SIG-M5 treated with dmso at 0.1 percent for 504 hours (cell line): ENCODE measurements around the gene TNP2.

Source experiments
- DNase-seq: peaks from one replicate; lab custom pipeline; 2025; ENCODE audit not compliant: unreplicated experiment; lab: John Stamatoyannopoulos, UW

Gene TNP2

GRCh38 chr16:11258553-11259492 is 10.3 kb downstream of the TNP2 start:
- DNase-seq = no peak

GRCh38 chr16:11257131-11257938 is 11.8 kb downstream of the TNP2 start:
- DNase-seq = peak; percentile 74

DNA sequence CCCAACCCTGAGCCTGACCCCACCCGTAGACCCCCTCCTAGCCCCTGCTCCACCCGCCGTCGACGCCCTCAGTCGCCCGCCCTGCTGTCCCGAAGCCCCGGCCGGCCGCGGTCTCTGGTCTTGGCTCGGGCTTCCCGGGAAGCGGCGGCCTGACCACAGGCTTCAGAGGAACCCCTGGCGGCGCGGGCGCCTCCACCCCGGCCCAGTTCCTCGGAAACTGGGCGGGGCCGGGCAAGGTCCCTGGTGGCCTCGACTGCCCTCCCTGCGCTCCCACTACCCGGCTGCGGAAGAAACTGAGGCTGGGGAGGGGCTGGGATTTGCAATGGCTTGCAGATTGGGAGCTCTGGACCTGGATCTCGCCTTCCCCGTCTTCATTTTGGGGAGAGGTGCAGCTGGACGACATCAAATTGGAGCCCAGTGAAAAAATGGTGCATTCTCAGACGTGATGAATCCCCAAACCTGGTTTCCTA is 12.4 kb downstream of the TNP2 start:
- no peak for DNase-seq

DNA sequence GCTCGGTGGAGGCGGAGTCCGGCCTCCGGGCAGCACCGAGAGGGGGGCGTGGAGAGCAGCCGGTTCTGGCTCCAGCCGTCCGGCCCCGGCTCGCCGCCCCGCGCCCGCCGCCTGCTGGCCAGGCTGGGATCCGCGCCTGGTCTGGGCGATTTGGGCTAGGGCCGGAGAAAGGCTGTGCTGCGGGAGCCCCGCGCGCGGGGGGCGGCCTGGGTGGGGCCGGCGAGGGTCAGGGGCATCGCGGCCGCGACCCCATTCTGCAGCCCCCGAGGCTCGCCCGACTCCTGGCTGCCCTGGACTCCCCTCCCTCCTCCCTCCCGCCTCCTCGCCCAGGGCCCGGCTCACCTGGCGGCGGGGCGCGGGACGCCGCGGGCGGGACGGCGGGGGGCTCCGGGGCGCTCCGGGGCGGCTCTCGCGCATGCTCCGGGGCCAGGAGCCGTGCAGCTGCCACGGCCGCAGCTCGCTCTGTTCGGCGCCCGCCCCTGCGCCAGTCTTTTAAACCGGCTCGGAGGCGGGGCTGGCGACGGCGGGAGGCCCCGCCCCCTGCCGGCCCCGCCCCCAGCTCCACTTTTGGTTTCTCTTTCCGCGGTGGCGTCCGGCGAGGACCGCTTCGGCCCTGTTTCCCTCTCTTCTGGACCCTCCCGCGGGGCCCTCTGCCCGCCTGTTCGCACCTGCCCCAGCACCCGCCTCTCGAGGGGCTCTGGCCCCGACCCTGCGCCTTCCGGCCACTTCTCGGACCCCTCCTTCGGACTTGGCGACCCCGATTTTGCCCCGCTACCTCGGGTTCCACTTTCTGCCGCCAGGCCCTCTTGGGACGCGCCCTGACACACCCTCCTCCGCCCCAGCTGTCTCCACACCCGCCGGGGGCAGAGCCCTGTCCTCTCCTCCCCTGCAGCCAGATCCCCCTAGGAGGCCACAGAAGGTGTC is 13.1 kb downstream of the TNP2 start, which contains the start of gene SOCS1:
SOCS1 (minus strand) TSS at position 468 of the 924 bp plus-strand sequence. CDS start 726 bp downstream, outside the sequence.
- DNase-seq = peak; percentile 64

GRCh38 chr16:11254913-11255736 is 14.0 kb downstream of the TNP2 start:
- DNase-seq = no peak

DNA sequence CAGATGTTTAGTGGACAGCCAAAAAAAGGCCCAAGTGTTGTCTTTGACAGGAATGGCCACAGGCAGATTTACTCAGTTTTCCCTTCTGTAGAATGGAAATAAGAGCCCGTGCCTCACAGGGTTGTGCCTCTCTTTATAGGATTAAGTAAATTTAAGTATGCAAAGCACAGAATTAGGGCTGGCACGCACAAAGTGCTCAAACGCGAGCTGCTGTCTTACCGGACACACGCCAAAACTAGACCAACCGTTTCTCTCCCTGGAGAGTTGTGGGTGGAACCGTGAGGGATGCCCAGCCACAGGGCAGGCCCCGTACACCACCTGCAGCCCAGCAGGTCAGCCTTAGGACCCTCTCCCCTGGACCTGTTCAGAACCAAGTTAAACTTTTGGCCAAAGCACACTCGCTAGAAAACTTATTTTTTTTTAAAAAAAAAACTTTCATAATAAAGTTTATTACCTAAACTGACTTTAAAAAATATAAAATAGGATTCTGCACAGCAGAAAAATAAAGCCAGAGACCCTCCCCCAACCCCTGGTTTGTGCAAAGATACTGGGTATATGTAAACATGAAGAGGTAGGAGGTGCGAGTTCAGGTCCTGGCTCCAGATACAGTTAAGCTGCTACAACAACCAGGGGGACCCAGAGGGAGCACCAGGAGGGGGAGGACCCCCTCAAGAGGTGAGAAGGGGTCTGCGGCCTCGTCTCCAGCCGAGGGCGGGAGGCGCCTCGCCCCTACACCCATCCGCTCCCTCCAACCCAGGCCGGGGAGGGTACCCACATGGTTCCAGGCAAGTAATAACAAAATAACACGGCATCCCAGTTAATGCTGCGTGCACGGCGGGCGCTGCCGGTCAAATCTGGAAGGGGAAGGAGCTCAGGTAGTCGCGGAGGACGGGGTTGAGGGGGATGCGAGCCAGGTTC is 14.9 kb downstream of the TNP2 start:
- DNase-seq = no peak

GRCh38 chr16:11253009-11253994 is 15.8 kb downstream of the TNP2 start:
- DNase-seq = no peak

DNA sequence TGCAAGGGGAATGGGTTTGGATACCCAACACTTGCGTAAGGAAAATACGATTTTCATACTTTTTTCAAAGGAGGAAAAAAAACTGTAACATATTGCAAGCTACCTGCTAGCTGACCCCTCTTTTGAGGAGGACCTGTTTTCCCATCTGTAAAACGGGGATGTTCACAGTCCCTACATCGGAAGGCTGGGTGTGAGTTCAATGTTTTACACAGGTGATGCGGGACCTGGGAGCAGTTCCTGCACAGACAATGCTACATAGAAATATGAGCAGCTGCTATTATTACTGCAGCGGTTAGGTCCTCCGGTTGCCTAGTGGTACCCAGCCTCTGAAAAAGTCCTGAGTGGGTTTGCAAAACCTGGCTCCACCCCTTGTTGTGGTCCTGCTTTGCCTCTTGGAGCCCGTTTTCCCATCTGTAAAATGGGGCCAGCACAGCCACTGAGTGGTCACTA is 16.6 kb downstream of the TNP2 start:
- DNase-seq = no peak

GRCh38 chr16:11251525-11252481 is 17.3 kb downstream of the TNP2 start:
- no peak for DNase-seq

- DNase-seq = no peak
Observed at GRCh38 chr16:11250786-11251524, 18.2 kb downstream of the TNP2 start.

DNA sequence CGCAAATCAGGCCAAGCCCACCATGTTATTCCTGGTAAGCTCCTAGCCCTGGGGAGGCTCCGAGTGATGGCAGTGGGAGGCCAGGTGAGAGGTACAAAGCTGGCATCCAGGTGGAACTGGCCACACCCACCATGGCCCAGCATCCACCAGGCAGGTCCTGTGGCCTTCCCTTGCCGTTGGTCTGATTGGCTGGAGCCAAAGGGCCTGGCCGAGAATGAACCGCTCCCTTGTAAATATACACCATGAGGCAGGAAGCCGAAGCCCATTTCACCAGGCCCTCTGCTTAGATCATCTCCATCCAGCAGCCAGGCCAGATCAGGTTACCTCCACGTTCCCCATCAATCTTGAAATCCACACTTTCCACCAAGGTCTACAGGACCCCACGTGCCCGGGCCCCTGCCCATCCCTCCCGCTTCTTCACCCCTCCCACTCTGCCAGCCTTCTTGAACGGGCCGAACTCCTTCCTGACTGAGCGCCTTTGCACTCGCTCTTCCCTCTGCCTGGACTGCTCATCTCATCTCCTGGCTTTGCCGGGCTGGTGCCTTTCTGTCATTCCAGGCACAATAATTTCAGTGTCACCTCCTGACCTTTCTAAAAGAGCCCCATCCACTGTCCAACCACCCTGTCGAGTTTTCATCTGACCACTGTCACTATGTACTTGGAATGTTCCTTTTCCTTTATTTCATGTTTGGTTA is 18.9 kb downstream of the TNP2 start:
- DNase-seq = no peak

- DNase-seq = no peak
Observed at GRCh38 chr16:11249233-11250061, 19.7 kb downstream of the TNP2 start.

DNA sequence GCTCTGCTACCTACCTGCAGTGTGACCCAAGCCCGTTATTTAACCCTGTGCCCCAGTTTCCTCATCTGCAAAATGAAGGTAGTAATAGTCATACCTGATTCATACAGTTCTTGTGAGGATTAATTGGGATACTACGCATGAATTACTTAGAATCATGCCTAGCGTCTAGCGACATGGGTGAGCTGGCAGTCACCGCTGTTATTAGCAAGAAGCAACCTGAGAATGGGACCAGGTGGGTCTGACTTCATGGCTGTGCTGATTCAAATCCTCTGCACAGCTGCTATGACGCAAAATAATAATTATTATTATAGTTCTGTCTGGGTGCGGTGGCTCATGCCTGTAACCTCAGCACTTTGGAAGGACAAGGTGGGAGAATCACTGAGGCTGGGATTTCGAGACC is 21.0 kb downstream of the TNP2 start:
- no peak for DNase-seq

GRCh38 chr16:11245988-11246387 is 23.1 kb downstream of the TNP2 start:
- DNase-seq = no peak
